Esophagus muscularis mucosa (tissue), 4 donors: Measurements from ENCODE around the gene GLIS1. TPM values are rescaled to one million over a fixed set of nuclear protein-coding genes. Genes with fewer than 3 reads are reported as not detected.

ENCODE experiments used
- DNase-seq: peaks from one replicate; pipeline ENCODE4 v3.0.0-alpha.2; 2017; ENCODE audit errors: extremely low spot score
- H3K27ac ChIP-seq, 4 donors: fragments of 200-600 bp; sonication (generic); replicated peaks in 1 of 4; 1 replicate in 3 of 4; 2 replicates in 1 of 4; pipeline ENCODE4 v1.5.1; 2016 to 2019; ENCODE audit warnings: mild to moderate bottlenecking in 1 of 4
- H3K27me3 ChIP-seq, 4 donors: fragments of 200-600 bp; sonication (generic); one replicate each; pipeline versions ENCODE4 v1.5.1 to v1.6.0; 2016 to 2019
- H3K36me3 ChIP-seq, 4 donors: fragments of 200-600 bp; sonication (generic); one replicate each; pipeline ENCODE4 v1.5.1; 2016 to 2019
- H3K4me1 ChIP-seq, 4 donors: fragments of 200-600 bp; sonication (generic); one replicate each; pipeline ENCODE4 v1.5.1; 2016 to 2019
- H3K4me3 ChIP-seq, 4 donors: fragments of 200-600 bp; sonication (generic); 1 replicate in 2 of 4; 2 replicates in 2 of 4; pipeline ENCODE4 v1.5.1; 2016 to 2019; ENCODE audit warnings: mild to moderate bottlenecking in 4 of 4, moderate library complexity in 1 of 4
- H3K9me3 ChIP-seq, 4 donors: fragments of 200-600 bp; sonication (generic); 1 replicate in 3 of 4; 2 replicates in 1 of 4; pipeline ENCODE4 v1.5.1; 2016 to 2019
- CTCF ChIP-seq, 3 experiments: fragments of 200-600 bp in 2 of 3; fragments of 450-650 bp in 1 of 3; sonication (generic) in 2 of 3; IDR thresholded peaks; one replicate each; pipeline ENCODE4 v1.5.1; 2017 to 2019; ENCODE audit warnings: antibody characterized with exemption in 3 of 3, mild to moderate bottlenecking in 2 of 3, moderate library complexity in 1 of 3
- EP300 ChIP-seq: sonication (generic); formaldehyde crosslinking; IDR thresholded peaks from one replicate; pipeline ENCODE4 v1.6.1; 2017; ENCODE audit warnings: antibody characterized with exemption
- POLR2A ChIP-seq: fragments of 450-650 bp; IDR thresholded peaks from one replicate; pipeline ENCODE4 v1.6.1; 2017; ENCODE audit warnings: antibody characterized with exemption, moderate library complexity, mild to moderate bottlenecking, low read depth
- POLR2AphosphoS5 ChIP-seq, 2 donors: sonication (generic); formaldehyde crosslinking; IDR thresholded peaks; one replicate each; pipeline ENCODE4 v1.6.1; 2017; ENCODE audit warnings: antibody characterized with exemption in 2 of 2
- WGBS: methylation state at CpG from one replicate; pipeline ENCODE4 v1.1.5; 2018; 5-methylcytosine and 5-hydroxymethylcytosine counted together
- intact Hi-C: fragments of 100-400 bp; cut with DNase I; formaldehyde crosslinking; loops from one replicate; pipeline ENCODE4 v1.15.1; 2023
- total RNA-seq, 4 donors: library from RNA; depleted of rRNA; stranded (reverse); fragments of >200 nt; gene quantifications; one replicate each; pipeline versions ENCODE4 v1.1.0 to v1.2.1, GENCODE V29; 2016

Gene GLIS1
- total RNA-seq, 4 donors from 2014 or later = 0.17 to 0.42 TPM; not detected in 2

GRCh38 chr1:53468374-53468773 is 270.6 kb downstream of the GLIS1 start:
- TF ChIP-seq POLR2A (no peak), EP300 (no peak), CTCF (IDR thresholded peaks at IDR 0.05) (no peak), POLR2AphosphoS5 (IDR thresholded peaks at IDR 0.05) (no peak)
- intact Hi-C loops = no loop called here
- H3K4me3 ChIP-seq = no peak overlapping the region
- H3K36me3 ChIP-seq = no peaks in the 10 kb centered on the region
- H3K9me3 ChIP-seq = no peaks in the 10 kb centered on the region
- peaks cover 0 to 23% (median 0%) of the 10 kb centered on the region in 4 donors for H3K27me3 ChIP-seq
- DNase-seq = no peak
- WGBS = 100% methylated on average over 2 of the region's 2 CpGs
- no peak overlapping the region for H3K27ac ChIP-seq
- H3K4me1 ChIP-seq = peaks cover 0 to 8% (median 8%) of the 10 kb centered on the region in 4 donors

- H3K4me1 ChIP-seq = peaks cover 0 to 8% (median 8%) of the 10 kb centered on the region in 4 donors
- intact Hi-C loops = no loop called here
Observed at GRCh38 chr1:53467391-53467790, 271.6 kb downstream of the GLIS1 start.

GRCh38 chr1:53465023-53465957 is 273.7 kb downstream of the GLIS1 start:
- 84% methylated on average over 4 of the region's 4 CpGs for WGBS
- TF ChIP-seq EP300 (no peak), CTCF (IDR thresholded peaks at IDR 0.05) (no peak), POLR2AphosphoS5 (IDR thresholded peaks at IDR 0.05) (no peak), POLR2A (no peak)
- no peak overlapping the region for H3K27ac ChIP-seq
- H3K27me3 ChIP-seq = peaks cover 0 to 8% (median 0%) of the 10 kb centered on the region in 4 donors
- intact Hi-C loops = no loop called here
- no peaks in the 10 kb centered on the region for H3K36me3 ChIP-seq
- DNase-seq = no peak
- H3K4me1 ChIP-seq = peaks cover 0 to 5% (median 3%) of the 10 kb centered on the region in 4 donors
- no peak overlapping the region for H3K4me3 ChIP-seq
- H3K9me3 ChIP-seq = no peaks in the 10 kb centered on the region

More at GRCh38 chr1:53467391-53467790, 271.6 kb downstream of the GLIS1 start:
- no peak overlapping the region for H3K27ac ChIP-seq
- H3K4me3 ChIP-seq = no peak overlapping the region
- peaks cover 0 to 23% (median 0%) of the 10 kb centered on the region in 4 donors for H3K27me3 ChIP-seq
- no peaks in the 10 kb centered on the region for H3K36me3 ChIP-seq
- TF ChIP-seq CTCF (IDR thresholded peaks at IDR 0.05) (no peak), POLR2A (no peak), EP300 (no peak), POLR2AphosphoS5 (IDR thresholded peaks at IDR 0.05) (no peak)
- H3K9me3 ChIP-seq = no peaks in the 10 kb centered on the region
- DNase-seq = no peak

- intact Hi-C loops = no loop called here
- Histone ChIP-seq H3K27ac (no peak overlapping the region), H3K4me3 (no peak overlapping the region), H3K36me3 (no peaks in the 10 kb centered on the region), H3K9me3 (no peaks in the 10 kb centered on the region), H3K27me3 (no peaks in the 10 kb centered on the region), H3K4me1 (no peaks in the 10 kb centered on the region)
- DNase-seq = no peak
- TF ChIP-seq POLR2A (no peak), CTCF (IDR thresholded peaks at IDR 0.05) (no peak), POLR2AphosphoS5 (IDR thresholded peaks at IDR 0.05) (no peak), EP300 (no peak)
- WGBS = 94% methylated on average over 21 of the region's 24 CpGs
Observed at GRCh38 chr1:53463961-53464899, 274.7 kb downstream of the GLIS1 start.
